H1 (cell line): ENCODE measurements around the gene ZNF70. TPM values are rescaled to one million over a fixed set of nuclear protein-coding genes. Genes with fewer than 3 reads are reported as not detected.

Source experiments
- CTCF ChIA-PET: fragments of 300-600 bp; sonication (Branson Sonifier 250); formaldehyde crosslinking; loops from one replicate; lab custom pipeline; 2021; ENCODE audit not compliant: partially characterized antibody; lab: Charles Lee
- POLR2A ChIA-PET: fragments of 300-600 bp; sonication (Branson Sonifier 250); formaldehyde crosslinking; loops from one replicate; lab custom pipeline; 2021; ENCODE audit warnings: inconsistent platforms; ENCODE audit not compliant: partially characterized antibody; lab: Charles Lee
- DNase-seq, 2 experiments: peaks; one replicate each; pipeline versions ENCODE4 v3.0.0 to v3.0.0-alpha.2; 2010 to 2022; ENCODE audit warnings: low spot score in 2 of 2, low read depth in 1 of 2, mixed read lengths in 1 of 2
- FAIRE-seq: peaks from 2 replicates; lab custom pipeline; 2011; peaks lifted over from hg19 to GRCh38; lab: Jason Lieb, UNC
- H2AFZ ChIP-seq: 2 replicates; pipeline ENCODE4 v1.8.1; 2012; ENCODE audit warnings: low read length, inconsistent platforms
- H2AK5ac ChIP-seq: 2 replicates; pipeline ENCODE4 v1.6.1; 2013; ENCODE audit warnings: low read depth, low read length
- H2BK120ac ChIP-seq: replicated peaks from 2 replicates; pipeline ENCODE3; 2013; ENCODE audit warnings: low read depth, low read length, inconsistent platforms
- H2BK12ac ChIP-seq: 2 replicates; pipeline ENCODE4 v1.6.1; 2013; ENCODE audit warnings: low read depth, low read length
- H2BK15ac ChIP-seq: 2 replicates; pipeline ENCODE4 v1.6.1; 2013; ENCODE audit warnings: low read length
- H2BK20ac ChIP-seq: 2 replicates; pipeline ENCODE4 v1.6.1; 2013; ENCODE audit warnings: low read length
- H2BK5ac ChIP-seq: 2 replicates; pipeline ENCODE4 v1.6.1; 2013; ENCODE audit warnings: low read depth, low read length
- H3K14ac ChIP-seq: 2 replicates; pipeline ENCODE4 v1.6.1; 2013; ENCODE audit warnings: inconsistent platforms; ENCODE audit not compliant: insufficient read length
- H3K18ac ChIP-seq: 2 replicates; pipeline ENCODE4 v1.6.1; 2013; ENCODE audit warnings: low read length; ENCODE audit errors: extremely low read depth
- H3K23ac ChIP-seq: 2 replicates; pipeline ENCODE4 v1.6.1; 2013; ENCODE audit warnings: inconsistent platforms; ENCODE audit not compliant: insufficient read length
- H3K23me2 ChIP-seq: 2 replicates; pipeline ENCODE4 v1.6.1; 2013; ENCODE audit warnings: low read depth, low read length
- H3K27ac ChIP-seq: 2 replicates; pipeline ENCODE4 v1.6.1; 2011; ENCODE audit warnings: low read depth, low read length, inconsistent platforms
- H3K27me3 ChIP-seq, 4 experiments: replicated peaks in 1 of 4; 1 replicate in 1 of 4; 2 replicates in 3 of 4; pipeline versions ENCODE4 v1.6.1 to v1.8.1; 2011 to 2013; ENCODE audit warnings: low read length in 3 of 4, mild to moderate bottlenecking in 3 of 4, inconsistent platforms in 2 of 4, mixed read lengths in 2 of 4, moderate library complexity in 1 of 4; ENCODE audit not compliant: control insufficient read depth in 3 of 4, insufficient read depth in 3 of 4; ENCODE audit errors: extremely low read depth in 1 of 4
- H3K36me3 ChIP-seq, 4 experiments: 2 replicates each; pipeline versions ENCODE4 v1.6.1 to v1.8.1; 2011 to 2013; ENCODE audit warnings: mild to moderate bottlenecking in 4 of 4, low read length in 3 of 4, moderate library complexity in 2 of 4, control low read depth in 1 of 4, inconsistent platforms in 1 of 4; ENCODE audit not compliant: insufficient read depth in 4 of 4, control insufficient read depth in 2 of 4
- H3K4ac ChIP-seq: replicated peaks from 2 replicates; pipeline ENCODE3; 2013; ENCODE audit warnings: low read length, low read depth, mixed read lengths, inconsistent platforms; ENCODE audit not compliant: insufficient read length
- H3K4me1 ChIP-seq, 4 experiments: replicated peaks in 1 of 4; 1 replicate in 1 of 4; 2 replicates in 3 of 4; pipeline versions ENCODE4 v1.6.1 to v1.8.1; 2011 to 2013; ENCODE audit warnings: low read length in 3 of 4, inconsistent platforms in 2 of 4, mixed read lengths in 1 of 4; ENCODE audit not compliant: insufficient read depth in 4 of 4, control insufficient read depth in 3 of 4
- H3K4me2 ChIP-seq, 2 experiments: 2 replicates each; pipeline versions ENCODE4 v1.6.1 to v1.8.1; 2011 to 2013; ENCODE audit warnings: low read depth in 2 of 2, low read length in 2 of 2, control low read depth in 1 of 2, inconsistent platforms in 1 of 2, mild to moderate bottlenecking in 1 of 2; ENCODE audit not compliant: insufficient read depth in 1 of 2
- H3K4me3 ChIP-seq, 4 experiments: fragments of 200-600, 300-600 bp in 1 of 4; sonication (generic), shearing (Covaris generic), sonication (Bioruptor Twin) in 1 of 4; 2 replicates each; pipeline versions ENCODE4 v1.5.1 to v1.8.1; 2011 to 2016; ENCODE audit warnings: low read length in 4 of 4, low read depth in 3 of 4, control low read depth in 2 of 4, inconsistent platforms in 2 of 4, mild to moderate bottlenecking in 2 of 4, mixed read lengths in 1 of 4, moderate library complexity in 1 of 4; ENCODE audit not compliant: insufficient read depth in 2 of 4; ENCODE audit errors: extremely low read depth in 1 of 4
- H3K56ac ChIP-seq: replicated peaks from 2 replicates; pipeline ENCODE3; 2013; ENCODE audit warnings: low read depth, mild to moderate bottlenecking, mixed read lengths, low read length, inconsistent platforms; ENCODE audit not compliant: insufficient read length
- H3K79me1 ChIP-seq: 2 replicates; pipeline ENCODE4 v1.6.1; 2013; ENCODE audit warnings: low read depth, low read length, control low read depth
- H3K79me2 ChIP-seq, 2 experiments: 2 replicates each; pipeline versions ENCODE4 v1.6.1 to v1.8.1; 2012 to 2013; ENCODE audit warnings: low read length in 2 of 2, mild to moderate bottlenecking in 2 of 2, inconsistent platforms in 1 of 2; ENCODE audit not compliant: insufficient read depth in 2 of 2, control insufficient read depth in 1 of 2
- H3K9ac ChIP-seq, 4 experiments: replicated peaks in 1 of 4; 1 replicate in 1 of 4; 2 replicates in 3 of 4; pipeline versions ENCODE4 v1.6.1 to v1.8.1; 2011 to 2013; ENCODE audit warnings: low read depth in 3 of 4, low read length in 3 of 4, control low read depth in 2 of 4, mild to moderate bottlenecking in 2 of 4, moderate library complexity in 2 of 4, inconsistent platforms in 1 of 4; ENCODE audit errors: extremely low read depth in 1 of 4
- H3K9me3 ChIP-seq, 2 experiments: 2 replicates each; pipeline versions ENCODE4 v1.6.1 to v1.8.1; 2012 to 2013; ENCODE audit warnings: mild to moderate bottlenecking in 2 of 2, moderate library complexity in 2 of 2, control low read depth in 1 of 2, inconsistent platforms in 1 of 2, low read depth in 1 of 2, low read length in 1 of 2, mixed read lengths in 1 of 2; ENCODE audit not compliant: insufficient read depth in 2 of 2
- H4K20me1 ChIP-seq, 2 experiments: replicated peaks in 1 of 2; 2 replicates each; pipeline versions ENCODE3 to v1.8.1; 2011 to 2013; ENCODE audit warnings: inconsistent platforms in 2 of 2, low read length in 2 of 2, mild to moderate bottlenecking in 1 of 2; ENCODE audit not compliant: insufficient read depth in 2 of 2, control insufficient read depth in 1 of 2
- H4K5ac ChIP-seq: 2 replicates; pipeline ENCODE4 v1.6.1; 2013; ENCODE audit warnings: low read length, low read depth, mixed read lengths, inconsistent platforms; ENCODE audit not compliant: insufficient read length
- H4K8ac ChIP-seq: 2 replicates; pipeline ENCODE4 v1.8.0; 2013; ENCODE audit warnings: mild to moderate bottlenecking, moderate library complexity, low read length, inconsistent platforms; ENCODE audit not compliant: insufficient read depth; ENCODE audit errors: extremely low read depth
- H4K91ac ChIP-seq: replicated peaks from 2 replicates; pipeline ENCODE3; 2013; ENCODE audit warnings: low read length, mixed read lengths, inconsistent platforms; ENCODE audit not compliant: insufficient read length
- BACH1 ChIP-seq: IDR thresholded peaks from 2 replicates; pipeline ENCODE4 v1.6.1; 2012; ENCODE audit warnings: low read length, improper control_type of control experiment
- BCL11A ChIP-seq, 2 experiments: IDR thresholded peaks; one replicate each; pipeline ENCODE4 v1.6.1; 2011; ENCODE audit warnings: low read depth in 2 of 2, low read length in 2 of 2, mild to moderate bottlenecking in 2 of 2
- BRCA1 ChIP-seq: IDR thresholded peaks from 2 replicates; pipeline ENCODE4 v1.6.1; 2012; ENCODE audit warnings: low read depth, low read length, improper control_type of control experiment
- CTBP2 ChIP-seq: IDR thresholded peaks from 2 replicates; pipeline ENCODE4 v1.7.0; 2011; ENCODE audit warnings: borderline replicate concordance, mild to moderate bottlenecking, moderate library complexity, mixed read lengths, low read length; ENCODE audit not compliant: insufficient read depth, insufficient read length
- EP300 ChIP-seq, 2 experiments: IDR thresholded peaks; 1 replicate in 1 of 2; 2 replicates in 1 of 2; pipeline ENCODE4 v1.6.1; 2011 to 2012; ENCODE audit warnings: low read depth in 2 of 2, low read length in 2 of 2, mild to moderate bottlenecking in 2 of 2, borderline replicate concordance in 1 of 2, inconsistent platforms in 1 of 2, moderate library complexity in 1 of 2
- JUND ChIP-seq: IDR thresholded peaks from 2 replicates; pipeline ENCODE4 v1.6.1; 2011; ENCODE audit warnings: mild to moderate bottlenecking, improper control_type of control experiment, low read length
- NRF1 ChIP-seq: IDR thresholded peaks from 2 replicates; pipeline ENCODE4 v1.6.1; 2011; ENCODE audit warnings: mild to moderate bottlenecking, low read depth, low read length, improper control_type of control experiment
- POLR2AphosphoS5 ChIP-seq: IDR thresholded peaks from 2 replicates; pipeline ENCODE4 v1.6.1; 2011; ENCODE audit warnings: low read depth, low read length
- SAP30 ChIP-seq: fragments of 300-600 bp; sonication (generic); IDR thresholded peaks from 2 replicates; pipeline ENCODE4 v1.7.1; 2012; ENCODE audit warnings: low read length, moderate library complexity, mild to moderate bottlenecking, inconsistent platforms; ENCODE audit not compliant: insufficient read depth, insufficient replicate concordance
- SIRT6 ChIP-seq: IDR thresholded peaks from one replicate; pipeline ENCODE4 v1.7.1; 2012; ENCODE audit warnings: low read length, inconsistent platforms
- YY1 ChIP-seq: IDR thresholded peaks from 2 replicates; pipeline ENCODE4 v1.6.1; 2011; ENCODE audit warnings: low read depth, mild to moderate bottlenecking, low read length
- WGBS, 2 experiments: shearing (Covaris generic) in 1 of 2; methylation state at CpG; one replicate each; pipeline versions ENCODE4 v1.1.6 to v1.1.7; 2013 to 2015; ENCODE audit warnings: low lambda C conversion rate in 2 of 2, mixed read lengths in 2 of 2, inconsistent platforms in 1 of 2, low coverage in 1 of 2, missing lambda C conversion rate in 1 of 2; ENCODE audit not compliant: insufficient replicate concordance in 2 of 2, insufficient coverage in 1 of 2, insufficient read length in 1 of 2; ENCODE audit errors: extremely low coverage in 1 of 2, missing lambda C conversion rate in 1 of 2; 5-methylcytosine and 5-hydroxymethylcytosine counted together
- polyA plus RNA-seq, 7 experiments: library from polyadenylated mRNA; depleted of rRNA in 3 of 7; stranded (reverse) in 5 of 7; unstranded in 2 of 7; fragments of >200 nt in 5 of 7; fragments of 200-250 nt in 2 of 7; gene quantifications; 1 replicate in 5 of 7; 2 replicates in 1 of 7; 4 replicates in 1 of 7; pipeline versions ENCODE4 v1.2.1 to v1.2.3, GENCODE V29; 2011 to 2013; ENCODE audit warnings: missing spikeins in 2 of 7, mixed read lengths in 2 of 7
- total RNA-seq: library from RNA; stranded (reverse); fragmentation: NEBNext Ultra II Directional; extraction: Animal tissue kit (Norgen Biotek cat#: 25700); gene quantifications from 2 replicates; pipeline ENCODE4 v1.2.1, GENCODE V29; 2021
- TF ChIP-seq, protein P1 (sequence below): IDR thresholded peaks from 2 replicates; pipeline ENCODE4 v1.6.1; 2011; ENCODE audit warnings: low read length, improper control_type of control experiment

Gene ZNF70
- total and polyA plus RNA-seq, 2 of the 8 experiments (the other 6 are each of a cell fraction or from before 2014, with no cell fraction given), result 1.1 to 2.6 TPM

DNA sequence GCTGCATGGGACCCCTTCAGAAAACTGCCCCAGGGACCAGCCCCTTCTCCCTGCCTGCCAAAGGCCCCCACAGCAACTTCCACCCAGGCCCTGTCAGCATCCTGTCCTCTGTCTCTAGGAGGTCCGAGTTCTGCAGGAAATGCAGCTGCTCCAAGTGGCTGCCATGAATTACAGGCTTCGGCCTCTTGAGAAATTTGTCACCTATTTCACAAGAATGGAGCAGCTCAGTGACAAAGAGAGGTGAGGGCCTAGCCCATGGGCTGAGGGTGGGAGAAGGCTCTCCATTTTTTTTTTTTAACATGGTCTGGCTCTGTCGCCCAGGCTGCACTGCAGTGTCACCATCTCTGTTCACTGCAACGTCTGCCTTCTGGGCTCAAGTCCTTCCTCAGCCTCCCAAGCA is 52.8 kb downstream of the ZNF70 start:
- Histone ChIP-seq H2AK5ac (no peak overlapping the region), H3K79me1 (peaks cover 4% of the 10 kb centered on the region; the same call in 1 of the 2 replicates), H3K9me3 (no peaks in the 10 kb centered on the region), H4K20me1 (peaks cover 10 to 27% of the 10 kb centered on the region in 2 experiments), H3K27ac (no peak overlapping the region), H3K4ac (no peak overlapping the region), H2BK12ac (no peak overlapping the region), H2BK20ac (no peak overlapping the region), H3K23ac (no peak overlapping the region), H3K4me2 (no peak overlapping the region), H3K36me3 (peaks cover 6 to 27% (median 12%) of the 10 kb centered on the region in 4 experiments; a peak in 5 of 8 replicates), H3K18ac (no peak overlapping the region), H2BK15ac (no peak overlapping the region), H3K4me3 (no peak overlapping the region), H4K5ac (no peak overlapping the region), H2BK5ac (no peak overlapping the region), H3K27me3 (no peaks in the 10 kb centered on the region), H2BK120ac (no peak overlapping the region), H3K56ac (no peak overlapping the region), H4K91ac (no peak overlapping the region), H2AFZ (no peak overlapping the region), H3K23me2 (no peaks in the 10 kb centered on the region), H3K9ac (no peak overlapping the region), H3K4me1 (no peaks in the 10 kb centered on the region; a peak in 1 of 7 replicates), H4K8ac (no peak overlapping the region), H3K14ac (no peak overlapping the region), H3K79me2 (peaks cover 0 to 14% of the 10 kb centered on the region in 2 experiments; a peak in 2 of 4 replicates)
- CTCF ChIA-PET, result interaction anchor here (0.6 to 1.2 kb wide), 4 partner anchors 12 to 48 kb away, joined by 3 to 4 read pairs (median 3); no protein-coding TSS in a partner anchor
- 90% methylated on average over 4 of the region's 4 CpGs; no CpG with 5 or more reads in 1 of the 2 experiments for WGBS, 2 experiments
- FAIRE-seq (no peak), DNase-seq (no peak)
- POLR2A ChIA-PET, result interaction anchor here (0.6 kb wide), 2 partner anchors 44 to 160 kb away, joined by 3 read pairs; no protein-coding TSS in a partner anchor
- TF ChIP-seq POLR2AphosphoS5 (no peak), EP300 (IDR thresholded peaks at IDR 0.05; ENCODE audit: borderline replicate concordance in 1 of 2, low read depth in 2 of 2, low read length in 2 of 2) (no peak), BACH1 (no peak), SIRT6 (no peak), NRF1 (no peak), JUND (no peak), BRCA1 (no peak), CTBP2 (no peak), YY1 (no peak), BCL11A (IDR thresholded peaks at IDR 0.05; ENCODE audit: low read depth in 2 of 2, low read length in 2 of 2) (no peak), SAP30 (no peak)
- TF ChIP-seq, protein P1, sequence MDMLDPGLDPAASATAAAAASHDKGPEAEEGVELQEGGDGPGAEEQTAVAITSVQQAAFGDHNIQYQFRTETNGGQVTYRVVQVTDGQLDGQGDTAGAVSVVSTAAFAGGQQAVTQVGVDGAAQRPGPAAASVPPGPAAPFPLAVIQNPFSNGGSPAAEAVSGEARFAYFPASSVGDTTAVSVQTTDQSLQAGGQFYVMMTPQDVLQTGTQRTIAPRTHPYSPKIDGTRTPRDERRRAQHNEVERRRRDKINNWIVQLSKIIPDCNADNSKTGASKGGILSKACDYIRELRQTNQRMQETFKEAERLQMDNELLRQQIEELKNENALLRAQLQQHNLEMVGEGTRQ, result no peak
